Stomach (tissue), 4 donors: ENCODE data around the gene FHOD3.

Experiments
- CTCF ChIP-seq, 7 experiments: fragments of 450-650 bp in 4 of 7; fragments of 200-600 bp in 3 of 7; sonication (generic) in 3 of 7; IDR thresholded peaks; one replicate each; pipeline ENCODE4 v1.5.1; 2016 to 2019; ENCODE audit warnings: antibody characterized with exemption in 7 of 7, control low read depth in 2 of 7, mild to moderate bottlenecking in 1 of 7
- POLR2A ChIP-seq, 4 donors: fragments of 450-650 bp; IDR thresholded peaks; one replicate each; pipeline ENCODE4 v1.6.1; 2016; ENCODE audit warnings: antibody characterized with exemption in 4 of 4, control low read depth in 2 of 4, mild to moderate bottlenecking in 1 of 4, moderate library complexity in 1 of 4
- POLR2AphosphoS5 ChIP-seq, 3 donors: sonication (generic); formaldehyde crosslinking; IDR thresholded peaks; one replicate each; pipeline ENCODE4 v1.6.1; 2016; ENCODE audit warnings: antibody characterized with exemption in 3 of 3

DNA sequence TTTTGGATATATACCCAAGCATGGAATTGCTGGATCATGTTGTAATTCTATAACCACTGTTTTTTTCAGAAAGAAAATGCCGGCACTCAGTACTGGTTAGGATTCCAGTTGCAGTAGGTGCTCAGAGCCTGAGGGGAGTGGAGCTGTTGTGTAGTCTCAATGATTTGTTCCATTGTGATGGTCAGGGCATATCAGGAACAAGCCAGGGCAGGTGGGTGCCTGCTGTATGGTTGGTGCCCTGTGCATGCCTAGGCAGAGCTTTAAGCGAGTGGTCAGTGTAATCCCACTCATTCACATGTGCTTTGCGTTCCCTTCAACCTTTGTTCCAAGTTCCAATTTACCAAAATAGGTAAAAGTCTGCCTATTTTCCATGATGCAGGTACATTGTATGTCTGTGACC lies 100.9 kb downstream of the FHOD3 start:
- TF ChIP-seq CTCF (IDR thresholded peaks at IDR 0.05) = no peak
- no peak for TF ChIP-seq POLR2A (IDR thresholded peaks at IDR 0.05)
- TF ChIP-seq POLR2AphosphoS5 (IDR thresholded peaks at IDR 0.05) = no peak
